NCI-H2081 (cell line): ENCODE results near the gene BCL2.
A peak's percentile ranks its signal among the peaks of the same experiment; 100 is the strongest.

Experiments used
- DNase-seq, 2 experiments: peaks; one replicate each; lab custom pipeline; 2025; lab: John Stamatoyannopoulos, UW

The BCL2 gene

GRCh38 chr18:63326011-63326410 lies 6.4 kb upstream of the BCL2 start:
- no peak for DNase-seq

GRCh38 chr18:63325086-63325686 lies 5.6 kb upstream of the BCL2 start:
- no peak for DNase-seq

- DNase-seq, result peak; percentile 69 to 70
These were observed 3.5 kb upstream of the BCL2 start for GRCh38 chr18:63322908-63323634.

GRCh38 chr18:63322206-63322605 lies 2.6 kb upstream of the BCL2 start:
- DNase-seq, result no peak

- DNase-seq, result no peak
These were observed 1.7 kb upstream of the BCL2 start for GRCh38 chr18:63321291-63321690.

- peak in 1 of 2 experiments; percentile 52 for DNase-seq
These were observed 1.4 kb upstream of the BCL2 start for GRCh38 chr18:63320975-63321265.

- DNase-seq, result peak; percentile 78 to 83
These were observed 780 bp upstream of the BCL2 start for GRCh38 chr18:63320123-63320974.

GRCh38 chr18:63318889-63319382 lies 633 bp downstream of the BCL2 start:
- DNase-seq, result no peak

- peak; percentile 73 to 79 for DNase-seq
These were observed 1.3 kb downstream of the BCL2 start for GRCh38 chr18:63317982-63318888.

GRCh38 chr18:63317556-63317946 lies 2.0 kb downstream of the BCL2 start:
- no peak for DNase-seq

- DNase-seq, result no peak
These were observed 2.7 kb downstream of the BCL2 start for GRCh38 chr18:63316612-63317555.

- no peak for DNase-seq
These were observed 3.7 kb downstream of the BCL2 start for GRCh38 chr18:63315876-63316275.

- DNase-seq, result no peak
These were observed 4.4 kb downstream of the BCL2 start for GRCh38 chr18:63315131-63315662.

- no peak for DNase-seq
These were observed 5.3 kb downstream of the BCL2 start for GRCh38 chr18:63314062-63314790.

GRCh38 chr18:63313396-63313917 lies 6.1 kb downstream of the BCL2 start:
- DNase-seq, result no peak

- no peak for DNase-seq
These were observed 6.7 kb downstream of the BCL2 start for GRCh38 chr18:63312737-63313395.

- no peak for DNase-seq
These were observed 7.6 kb downstream of the BCL2 start for GRCh38 chr18:63312019-63312409.

GRCh38 chr18:63311118-63312018 lies 8.2 kb downstream of the BCL2 start:
- DNase-seq, result no peak
